ENCODE data around the gene CELF2. TPM values are rescaled to one million over a fixed set of nuclear protein-coding genes. Genes with fewer than 3 reads are reported as not detected.

The CELF2 gene
- total RNA-seq, 1 experiment from 2014 or later = not detected

GRCh38 chr10:11207560-11207844 is 189.8 kb downstream of the CELF2 start:
- Mint-ChIP-seq H3K27ac (ENCODE audit: unreplicated experiment) (no peak overlapping the region), H3K36me3 (ENCODE audit: insufficient read depth, unreplicated experiment) (no peaks in the 10 kb centered on the region), H3K27me3 (ENCODE audit: unreplicated experiment) (peaks cover 8% of the 10 kb centered on the region), H3K4me1 (ENCODE audit: low read depth, unreplicated experiment) (no peaks in the 10 kb centered on the region), H3K9me3 (ENCODE audit: low read depth, unreplicated experiment) (peaks cover 2% of the 10 kb centered on the region), H3K4me3 (ENCODE audit: low read depth, unreplicated experiment) (no peak overlapping the region)
- intact Hi-C loops (cut with micrococcal nuclease; ENCODE audit: unreplicated experiment) = no loop called here
- CTCF ChIA-PET = no interaction called here
- TF ChIP-seq, protein P1, sequence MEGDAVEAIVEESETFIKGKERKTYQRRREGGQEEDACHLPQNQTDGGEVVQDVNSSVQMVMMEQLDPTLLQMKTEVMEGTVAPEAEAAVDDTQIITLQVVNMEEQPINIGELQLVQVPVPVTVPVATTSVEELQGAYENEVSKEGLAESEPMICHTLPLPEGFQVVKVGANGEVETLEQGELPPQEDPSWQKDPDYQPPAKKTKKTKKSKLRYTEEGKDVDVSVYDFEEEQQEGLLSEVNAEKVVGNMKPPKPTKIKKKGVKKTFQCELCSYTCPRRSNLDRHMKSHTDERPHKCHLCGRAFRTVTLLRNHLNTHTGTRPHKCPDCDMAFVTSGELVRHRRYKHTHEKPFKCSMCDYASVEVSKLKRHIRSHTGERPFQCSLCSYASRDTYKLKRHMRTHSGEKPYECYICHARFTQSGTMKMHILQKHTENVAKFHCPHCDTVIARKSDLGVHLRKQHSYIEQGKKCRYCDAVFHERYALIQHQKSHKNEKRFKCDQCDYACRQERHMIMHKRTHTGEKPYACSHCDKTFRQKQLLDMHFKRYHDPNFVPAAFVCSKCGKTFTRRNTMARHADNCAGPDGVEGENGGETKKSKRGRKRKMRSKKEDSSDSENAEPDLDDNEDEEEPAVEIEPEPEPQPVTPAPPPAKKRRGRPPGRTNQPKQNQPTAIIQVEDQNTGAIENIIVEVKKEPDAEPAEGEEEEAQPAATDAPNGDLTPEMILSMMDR (IDR thresholded peaks at IDR 0.05; ENCODE audit: unreplicated experiment) = no peak
- BruUV-seq (replicated peaks) = no TSS peak
- no peak for DNase-seq

DNA sequence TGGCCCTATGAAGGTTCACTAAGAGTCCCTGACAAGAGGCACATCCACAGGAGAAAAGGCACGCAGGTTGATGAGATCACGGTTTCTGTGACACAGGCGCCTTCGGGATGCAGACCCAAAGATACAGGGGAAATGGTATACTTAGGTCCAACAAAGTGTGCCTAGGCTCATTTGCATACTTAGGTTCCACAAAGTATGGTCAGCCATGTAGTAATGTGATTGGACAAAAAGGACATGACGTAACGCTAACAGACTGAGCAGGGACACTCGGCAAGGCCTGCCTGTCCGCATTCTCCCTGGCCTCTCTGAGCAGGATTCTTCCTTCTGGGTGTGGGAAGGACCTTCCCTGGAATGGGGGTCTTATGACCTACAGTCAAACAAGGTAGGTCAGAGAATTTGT is 190.6 kb downstream of the CELF2 start:
- H3K36me3 Mint-ChIP-seq (ENCODE audit: insufficient read depth, unreplicated experiment) = no peaks in the 10 kb centered on the region
- DNase-seq = no peak
- intact Hi-C loops (cut with micrococcal nuclease; ENCODE audit: unreplicated experiment) = no loop called here
- H3K4me3 Mint-ChIP-seq (ENCODE audit: low read depth, unreplicated experiment) = no peak overlapping the region
- TF ChIP-seq, protein P1 (IDR thresholded peaks at IDR 0.05; ENCODE audit: unreplicated experiment) = no peak
- BruUV-seq (replicated peaks) = no TSS peak
- H3K4me1 Mint-ChIP-seq (ENCODE audit: low read depth, unreplicated experiment) = no peaks in the 10 kb centered on the region
- no peak overlapping the region for H3K27ac Mint-ChIP-seq (ENCODE audit: unreplicated experiment)
- peaks cover 15% of the 10 kb centered on the region for H3K27me3 Mint-ChIP-seq (ENCODE audit: unreplicated experiment)
- no peaks in the 10 kb centered on the region for H3K9me3 Mint-ChIP-seq (ENCODE audit: low read depth, unreplicated experiment)
- CTCF ChIA-PET = no interaction called here

- BruUV-seq (replicated peaks) = no TSS peak
- intact Hi-C loops (cut with micrococcal nuclease; ENCODE audit: unreplicated experiment) = no loop called here
- CTCF ChIA-PET = no interaction called here
- Mint-ChIP-seq H3K36me3 (ENCODE audit: insufficient read depth, unreplicated experiment) (no peaks in the 10 kb centered on the region), H3K4me1 (ENCODE audit: low read depth, unreplicated experiment) (no peaks in the 10 kb centered on the region), H3K27ac (ENCODE audit: unreplicated experiment) (no peak overlapping the region), H3K4me3 (ENCODE audit: low read depth, unreplicated experiment) (no peak overlapping the region), H3K9me3 (ENCODE audit: low read depth, unreplicated experiment) (no peaks in the 10 kb centered on the region), H3K27me3 (ENCODE audit: unreplicated experiment) (peaks cover 15% of the 10 kb centered on the region)
- no peak for DNase-seq
- TF ChIP-seq, protein P1 (IDR thresholded peaks at IDR 0.05; ENCODE audit: unreplicated experiment) = no peak
Observed at GRCh38 chr10:11208908-11209829, 191.5 kb downstream of the CELF2 start.

- no peaks in the 10 kb centered on the region for H3K9me3 Mint-ChIP-seq (ENCODE audit: low read depth, unreplicated experiment)
Observed at GRCh38 chr10:11209830-11210181, 192.1 kb downstream of the CELF2 start.

More at GRCh38 chr10:11209830-11210181, 192.1 kb downstream of the CELF2 start:
- no peak for DNase-seq
- Mint-ChIP-seq H3K36me3 (ENCODE audit: insufficient read depth, unreplicated experiment) (no peaks in the 10 kb centered on the region), H3K4me3 (ENCODE audit: low read depth, unreplicated experiment) (no peak overlapping the region), H3K4me1 (ENCODE audit: low read depth, unreplicated experiment) (no peaks in the 10 kb centered on the region), H3K27ac (ENCODE audit: unreplicated experiment) (no peak overlapping the region), H3K27me3 (ENCODE audit: unreplicated experiment) (peaks cover 17% of the 10 kb centered on the region)
- intact Hi-C loops (cut with micrococcal nuclease; ENCODE audit: unreplicated experiment) = no loop called here
- no TSS peak for BruUV-seq (replicated peaks)
- CTCF ChIA-PET = interaction anchor here (0.7 kb wide), 1 partner anchor 60 kb away, joined by 3 read pairs; no protein-coding TSS in a partner anchor
- TF ChIP-seq, protein P1 (IDR thresholded peaks at IDR 0.05; ENCODE audit: unreplicated experiment) = no peak
